Endothelial cell of umbilical vein (primary cell): Measurements from ENCODE around the gene PTGIR.

Source experiments
- EZH2 ChIP-seq: IDR thresholded peaks from 2 replicates; pipeline ENCODE4 v1.6.1; 2012; ENCODE audit warnings: borderline replicate concordance, low read depth, mild to moderate bottlenecking, moderate library complexity, low read length, inconsistent platforms; ENCODE audit not compliant: severe bottlenecking
- FOS ChIP-seq: IDR thresholded peaks from 2 replicates; pipeline ENCODE4 v1.6.1; 2011; ENCODE audit warnings: mild to moderate bottlenecking, low read length, moderate library complexity, borderline replicate concordance; ENCODE audit not compliant: insufficient read depth
- GATA2 ChIP-seq: IDR thresholded peaks from 2 replicates; pipeline ENCODE4 v1.7.0; 2011; ENCODE audit warnings: low read depth, mild to moderate bottlenecking, moderate library complexity, mixed read lengths, low read length; ENCODE audit not compliant: insufficient read length, insufficient read depth
- JUN ChIP-seq: IDR thresholded peaks from 2 replicates; pipeline ENCODE4 v1.6.1; 2011; ENCODE audit warnings: borderline replicate concordance, low read depth; ENCODE audit not compliant: insufficient read length, insufficient read depth
- MYC ChIP-seq: IDR thresholded peaks from one replicate; pipeline ENCODE4 v1.6.1; 2011; ENCODE audit warnings: mild to moderate bottlenecking, low read depth, low read length
- POLR2A ChIP-seq: IDR thresholded peaks from 2 replicates; pipeline ENCODE4 v1.6.1; 2012; ENCODE audit warnings: low read depth, mild to moderate bottlenecking, control low read depth, low read length
- POLR2AphosphoS5 ChIP-seq: IDR thresholded peaks from 2 replicates; pipeline ENCODE4 v1.6.1; 2012; ENCODE audit warnings: low read depth, mild to moderate bottlenecking, control low read depth, low read length, moderate library complexity; ENCODE audit not compliant: insufficient read depth
- TF ChIP-seq, protein P1 (sequence below), 2 donors: IDR thresholded peaks; 1 replicate in 1 of 2; 2 replicates in 1 of 2; pipeline ENCODE4 v1.5.1; 2011; ENCODE audit warnings: low read length in 2 of 2, mild to moderate bottlenecking in 2 of 2, moderate library complexity in 2 of 2, control low read depth in 1 of 2, inconsistent platforms in 1 of 2, low read depth in 1 of 2; ENCODE audit not compliant: insufficient read depth in 1 of 2; ENCODE audit errors: extremely low read depth in 1 of 2
- TF ChIP-seq, protein P2 (sequence below): IDR thresholded peaks from 2 replicates; pipeline ENCODE4 v1.6.1; 2011; ENCODE audit not compliant: insufficient read depth, insufficient read length

DNA sequence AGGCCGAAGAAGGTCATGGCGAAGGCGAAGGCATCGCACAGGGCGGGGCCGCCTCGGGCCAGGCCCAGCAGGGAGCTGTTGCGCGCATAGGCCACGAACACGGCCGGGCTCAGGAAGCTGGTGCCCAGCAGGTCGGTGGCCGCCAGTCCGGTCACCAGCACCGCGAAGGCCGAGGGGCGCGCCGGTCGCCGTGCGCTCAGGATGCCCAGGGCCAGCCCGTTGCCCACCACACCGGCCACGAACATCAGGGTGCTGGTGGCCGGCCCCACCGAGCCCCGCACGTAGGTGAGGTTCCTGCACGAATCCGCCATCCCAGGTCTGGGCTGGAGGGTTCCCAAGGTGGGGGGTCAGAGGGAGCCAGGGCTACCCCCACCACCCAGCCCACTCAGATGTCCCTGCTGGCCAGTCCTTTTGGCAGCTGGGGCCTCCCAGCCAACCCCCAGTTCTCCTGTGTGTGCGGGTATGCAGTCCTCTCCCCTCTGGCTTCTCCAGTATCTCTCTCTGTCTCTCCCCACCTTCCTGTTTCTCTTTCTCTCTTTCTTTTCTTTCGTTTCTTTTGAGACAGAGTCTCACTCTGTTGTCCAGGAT is 880 bp downstream of the PTGIR start:
- TF ChIP-seq POLR2A (no peak), POLR2AphosphoS5 (no peak), FOS (no peak), EZH2 (no peak), GATA2 (no peak), MYC (no peak), JUN (no peak)
- TF ChIP-seq, protein P1, sequence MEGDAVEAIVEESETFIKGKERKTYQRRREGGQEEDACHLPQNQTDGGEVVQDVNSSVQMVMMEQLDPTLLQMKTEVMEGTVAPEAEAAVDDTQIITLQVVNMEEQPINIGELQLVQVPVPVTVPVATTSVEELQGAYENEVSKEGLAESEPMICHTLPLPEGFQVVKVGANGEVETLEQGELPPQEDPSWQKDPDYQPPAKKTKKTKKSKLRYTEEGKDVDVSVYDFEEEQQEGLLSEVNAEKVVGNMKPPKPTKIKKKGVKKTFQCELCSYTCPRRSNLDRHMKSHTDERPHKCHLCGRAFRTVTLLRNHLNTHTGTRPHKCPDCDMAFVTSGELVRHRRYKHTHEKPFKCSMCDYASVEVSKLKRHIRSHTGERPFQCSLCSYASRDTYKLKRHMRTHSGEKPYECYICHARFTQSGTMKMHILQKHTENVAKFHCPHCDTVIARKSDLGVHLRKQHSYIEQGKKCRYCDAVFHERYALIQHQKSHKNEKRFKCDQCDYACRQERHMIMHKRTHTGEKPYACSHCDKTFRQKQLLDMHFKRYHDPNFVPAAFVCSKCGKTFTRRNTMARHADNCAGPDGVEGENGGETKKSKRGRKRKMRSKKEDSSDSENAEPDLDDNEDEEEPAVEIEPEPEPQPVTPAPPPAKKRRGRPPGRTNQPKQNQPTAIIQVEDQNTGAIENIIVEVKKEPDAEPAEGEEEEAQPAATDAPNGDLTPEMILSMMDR (IDR thresholded peaks at IDR 0.05; ENCODE audit: extremely low read depth in 1 of 2, insufficient read depth in 1 of 2, low read depth in 1 of 2, low read length in 2 of 2): no peak
- TF ChIP-seq, protein P2, sequence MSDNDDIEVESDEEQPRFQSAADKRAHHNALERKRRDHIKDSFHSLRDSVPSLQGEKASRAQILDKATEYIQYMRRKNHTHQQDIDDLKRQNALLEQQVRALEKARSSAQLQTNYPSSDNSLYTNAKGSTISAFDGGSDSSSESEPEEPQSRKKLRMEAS: no peak
